Right lobe of liver (tissue), 6 donors: ENCODE data around the gene UVRAG. TPM values are rescaled to one million over a fixed set of nuclear protein-coding genes. Genes with fewer than 3 reads are reported as not detected.
A peak's percentile ranks its signal among the peaks of the same experiment; 100 is the strongest.

Experiments used
- ATAC-seq, 4 donors: fragments of 200-7000 bp; cut with Tn5 transposase; one replicate each; pipeline ENCODE4 v1.9.1; 2020; ENCODE audit warnings: mild to moderate bottlenecking in 4 of 4, moderate library complexity in 4 of 4
- DNase-seq, 3 donors: peaks; one replicate each; pipeline ENCODE4 v3.0.0-alpha.2; 2020
- H3K27ac ChIP-seq, 3 donors: fragments of 200-600 bp; one replicate each; pipeline ENCODE4 v1.8.0; 2022
- H3K27me3 ChIP-seq, 2 donors: fragments of 200-600 bp; one replicate each; pipeline ENCODE4 v1.8.0; 2022
- H3K36me3 ChIP-seq, 4 donors: fragments of 200-600 bp; sonication (generic) in 1 of 4; one replicate each; pipeline versions ENCODE4 v1.5.1 to v1.8.0; 2017 to 2022; ENCODE audit warnings: control low read depth in 1 of 4
- H3K4me1 ChIP-seq, 4 donors: fragments of 200-600 bp; sonication (generic) in 1 of 4; one replicate each; pipeline versions ENCODE4 v1.5.1 to v1.8.0; 2017 to 2022; ENCODE audit warnings: control low read depth in 1 of 4
- H3K4me3 ChIP-seq, 3 donors: fragments of 200-600 bp; one replicate each; pipeline ENCODE4 v1.8.0; 2022
- H3K9me3 ChIP-seq, 4 donors: fragments of 200-600 bp; sonication (generic) in 1 of 4; one replicate each; pipeline versions ENCODE4 v1.5.1 to v1.8.0; 2017 to 2022; ENCODE audit warnings: control low read depth in 1 of 4
- CTCF ChIP-seq, 4 donors: fragments of 200-600 bp in 3 of 4; fragments of 450-650 bp in 1 of 4; IDR thresholded peaks; one replicate each; pipeline versions ENCODE4 v1.5.1 to v1.8.0; 2016 to 2022; ENCODE audit warnings: antibody characterized with exemption in 4 of 4, mild to moderate bottlenecking in 2 of 4
- POLR2A ChIP-seq: fragments of 450-650 bp; IDR thresholded peaks from one replicate; pipeline ENCODE4 v1.6.1; 2017; ENCODE audit warnings: antibody characterized with exemption, mild to moderate bottlenecking
- WGBS: methylation state at CpG from one replicate; pipeline ENCODE4 v1.1.6; 2018; ENCODE audit warnings: low coverage, low lambda C conversion rate; ENCODE audit not compliant: insufficient coverage; ENCODE audit errors: missing lambda C conversion rate; 5-methylcytosine and 5-hydroxymethylcytosine counted together
- intact Hi-C, 2 donors: fragments of 100-400 bp; cut with DNase I; formaldehyde crosslinking; loops; one replicate each; pipeline versions ENCODE4 v1.11.2 to v1.14.1; 2022
- total RNA-seq, 6 experiments: library from RNA; depleted of rRNA in 2 of 6; stranded (reverse); fragments of >200 nt in 2 of 6; fragmentation: NEBNext Ultra II Directional in 3 of 6; extraction: Animal tissue kit (Norgen Biotek cat#: 25700) in 3 of 6; gene quantifications; one replicate each; pipeline versions ENCODE4 v1.1.0 to v1.2.4, GENCODE V29; 2016 to 2023
- donor health status: DM: no; HTN: yes; CAD: no.
- donor health status: DM: no; HTN: no; CAD: no.
- donor health status: DM: no; HTN: no; CAD: no.
- donor health status: DM: no; HTN: yes; CAD: no.
- donor health status: DM: no; HTN: yes; CAD: no.

Gene UVRAG
- total RNA-seq, 6 experiments from 2014 or later: 8.8 to 12.6 (median 10.3) TPM

DNA sequence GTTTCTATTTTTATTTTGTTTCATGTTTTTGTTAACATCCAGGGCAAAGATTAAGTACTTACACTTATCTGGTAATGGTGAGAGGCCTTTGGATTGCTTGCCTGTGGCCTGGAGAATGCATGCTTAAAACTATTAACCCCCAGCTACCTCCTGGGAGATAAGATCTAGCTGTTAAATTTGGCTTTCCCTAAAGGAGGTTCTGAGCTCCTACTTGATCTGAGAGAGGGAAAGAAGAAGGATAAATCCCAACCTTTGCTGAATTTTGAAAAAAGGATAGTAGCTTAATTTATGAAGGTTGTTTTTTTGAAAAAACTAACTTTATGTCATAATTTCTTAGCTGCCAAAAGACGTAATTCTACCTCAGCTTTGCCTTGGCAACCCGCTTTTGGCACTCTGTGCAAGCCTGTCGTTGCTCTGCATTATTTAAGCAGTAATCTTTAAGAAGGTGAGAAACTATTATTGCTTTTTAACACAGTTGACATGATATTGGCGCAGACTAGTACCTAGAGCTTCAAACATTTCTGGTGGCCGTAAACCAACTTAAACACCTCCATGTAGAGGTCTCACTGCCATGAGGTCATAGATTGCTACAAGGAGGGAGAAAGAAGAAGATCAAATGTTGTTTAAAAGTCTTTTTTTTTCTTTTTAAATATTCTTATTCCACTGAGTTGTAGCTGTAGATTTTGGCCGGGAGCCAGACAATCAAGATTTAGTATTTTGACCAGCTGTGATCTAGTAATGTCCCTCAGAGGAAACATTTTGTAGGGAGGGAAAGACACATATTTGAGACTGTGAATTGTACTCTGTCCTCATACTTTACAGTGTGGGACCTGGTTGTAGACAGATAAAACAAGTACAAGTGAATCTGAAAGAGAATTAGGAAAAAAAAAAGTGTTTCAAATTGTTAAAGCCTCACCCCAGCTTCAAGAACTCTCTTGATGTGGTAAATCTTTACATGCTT lies 316.9 kb downstream of the UVRAG start:
- Histone ChIP-seq H3K27me3 (no peaks in the 10 kb centered on the region), H3K9me3 (no peaks in the 10 kb centered on the region), H3K4me1 (no peaks in the 10 kb centered on the region), H3K27ac (no peak overlapping the region), H3K36me3 (no peaks in the 10 kb centered on the region), H3K4me3 (no peak overlapping the region)
- ATAC-seq: no peak
- intact Hi-C loops: no loop called here
- no peak for TF ChIP-seq POLR2A
- no peak for TF ChIP-seq CTCF (IDR thresholded peaks at IDR 0.05)
- DNase-seq: no peak
- 75% methylated on average over 6 of the region's 6 CpGs for WGBS

DNA sequence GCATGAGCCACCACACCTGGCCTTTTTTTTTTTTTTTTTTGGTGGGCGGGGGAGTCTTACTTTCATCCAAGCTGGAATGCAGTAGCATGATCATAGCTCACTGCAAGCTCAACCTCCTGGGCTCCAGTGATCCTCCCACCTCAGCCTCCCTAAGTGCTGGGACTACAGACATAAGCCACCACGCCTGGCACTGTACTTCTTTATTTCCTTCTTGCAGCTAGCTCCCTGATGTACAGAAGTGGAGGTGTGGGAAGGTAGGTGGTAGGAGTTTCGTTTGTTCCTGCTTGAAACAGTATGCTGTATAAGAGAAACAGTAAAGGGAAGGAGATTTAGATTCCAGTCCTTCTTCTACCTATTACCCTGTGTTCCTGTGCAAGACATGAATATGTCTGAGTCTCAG lies 319.2 kb downstream of the UVRAG start:
- intact Hi-C loops: no loop called here
- Histone ChIP-seq H3K4me3 (no peak overlapping the region), H3K4me1 (no peaks in the 10 kb centered on the region), H3K9me3 (no peaks in the 10 kb centered on the region), H3K36me3 (no peaks in the 10 kb centered on the region), H3K27me3 (no peaks in the 10 kb centered on the region), H3K27ac (no peak overlapping the region)
- no peak for ATAC-seq
- WGBS: 100% methylated on average over 3 of the region's 3 CpGs
- TF ChIP-seq CTCF (IDR thresholded peaks at IDR 0.05) (no peak), POLR2A (no peak)
- no peak for DNase-seq

DNA sequence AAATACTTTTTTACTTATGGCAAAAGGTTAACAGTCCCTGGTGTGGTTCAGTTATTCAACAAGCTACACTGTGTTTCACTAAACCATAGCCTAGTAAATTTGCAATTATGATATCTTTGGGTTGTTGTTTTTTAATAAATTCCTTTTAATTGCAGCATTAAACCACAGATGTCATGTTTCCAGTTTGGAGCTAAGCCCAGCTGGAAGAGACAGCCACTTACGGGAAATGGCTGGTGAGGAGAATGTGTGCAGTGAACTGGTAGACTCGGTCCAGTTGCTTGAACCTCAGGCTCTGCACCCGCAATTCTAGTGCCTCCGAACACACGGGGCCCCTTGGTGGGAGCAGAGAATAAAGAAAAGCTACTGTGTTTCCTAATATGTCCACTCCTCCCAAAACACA lies 320.5 kb downstream of the UVRAG start:
- DNase-seq (no peak), ATAC-seq (no peak)
- WGBS: 81% methylated on average over 5 of the region's 5 CpGs
- H3K36me3 ChIP-seq: no peaks in the 10 kb centered on the region
- no peaks in the 10 kb centered on the region for H3K4me1 ChIP-seq
- TF ChIP-seq POLR2A (no peak), CTCF (IDR thresholded peaks at IDR 0.05) (no peak)
- no peak overlapping the region for H3K27ac ChIP-seq
- H3K9me3 ChIP-seq: no peaks in the 10 kb centered on the region
- no peak overlapping the region for H3K4me3 ChIP-seq
- no peaks in the 10 kb centered on the region for H3K27me3 ChIP-seq
- intact Hi-C loops: no loop called here

- no peak for DNase-seq
- TF ChIP-seq POLR2A (no peak), CTCF (IDR thresholded peaks at IDR 0.05) (no peak)
- H3K4me1 ChIP-seq: no peaks in the 10 kb centered on the region
- intact Hi-C loops: no loop called here
- H3K4me3 ChIP-seq: no peak overlapping the region
- peaks cover 0 to 16% (median 0%) of the 10 kb centered on the region in 4 donors for H3K36me3 ChIP-seq
- no peaks in the 10 kb centered on the region for H3K27me3 ChIP-seq
- peak in 3 of 4 donors; percentile 41 to 63 (median 56) for ATAC-seq
- 50% methylated on average over 1 of the region's 2 CpGs for WGBS
- H3K27ac ChIP-seq: no peak overlapping the region
- no peaks in the 10 kb centered on the region for H3K9me3 ChIP-seq
Measured at GRCh38 chr11:76139314-76139713, 324.3 kb downstream of the UVRAG start.
